Measurements from ENCODE around the gene KRTAP5-10. TPM values are rescaled to one million over a fixed set of nuclear protein-coding genes. Genes with fewer than 3 reads are reported as not detected.
"Not testable (repeated sequence)": the region's sequence is repeated elsewhere in the genome, so short reads cannot be mapped to it uniquely, and the experiment has no call there.

Gene KRTAP5-10
- not detected for total RNA-seq
- not detected for polyA plus RNA-seq (ENCODE audit: insufficient read depth in 1 of 8, insufficient read length in 8 of 8, low replicate concordance in 1 of 8)
- long read RNA-seq, donor 1: 0 reads
- long read RNA-seq, donor 2: 0 reads
- long read RNA-seq, donor 3: 0 reads
- long read RNA-seq, donor 4: 0 reads
- long read RNA-seq, donor 5: 0 reads
- long read RNA-seq, donor 6: 0 reads
- long read RNA-seq, donor 7: 0 reads
- long read RNA-seq, donor 8: 0 reads
- long read RNA-seq, donor 9: 0 reads
- long read RNA-seq, donor 10: 0 reads
- long read RNA-seq, donor 11: 0 reads

- Histone ChIP-seq H3K27me3 (ENCODE audit: control insufficient read depth, insufficient read depth, low read length) (peaks cover 8% of the 10 kb centered on the region), H3K27ac (ENCODE audit: low read length) (no peak within 1 kb of the TSS), H3K4me1 (ENCODE audit: control insufficient read depth, insufficient read depth, low read length) (peaks cover 7% of the 10 kb centered on the region), H3K36me3 (ENCODE audit: control insufficient read depth, insufficient read depth, low read length) (no peaks in the 10 kb centered on the region), H3K4me3 (ENCODE audit: low read length) (no peak within 1 kb of the TSS), H3K9me3 (replicated peaks; ENCODE audit: control insufficient read depth, low read depth, low read length) (no peaks in the 10 kb centered on the region)
- DNase-seq: no peak
- WGBS (ENCODE audit: insufficient coverage): 10% methylated on average over 1 of the region's 5 CpGs
Measured at GRCh38 chr11:71565263-71565662, at the start of gene KRTAP5-10. TSS of gene KRTAP5-10 (plus strand) at chr11:71565563. CDS start at chr11:71565588, 25 bp downstream.

GRCh38 chr11:71518506-71519471 lies 46.6 kb upstream of the KRTAP5-10 start:
- H3K4me1 ChIP-seq (ENCODE audit: control insufficient read depth, insufficient read depth, low read length): peaks cover 11% of the 10 kb centered on the region
- no peaks in the 10 kb centered on the region for H3K9me3 ChIP-seq (replicated peaks; ENCODE audit: control insufficient read depth, low read depth, low read length)
- no peak overlapping the region for H3K4me3 ChIP-seq (ENCODE audit: low read length)
- DNase-seq: no peak
- H3K27me3 ChIP-seq (ENCODE audit: control insufficient read depth, insufficient read depth, low read length): no peaks in the 10 kb centered on the region
- no peak overlapping the region for H3K27ac ChIP-seq (ENCODE audit: low read length)
- 91% methylated on average over 46 of the region's 55 CpGs for WGBS (ENCODE audit: insufficient coverage)
- no peaks in the 10 kb centered on the region for H3K36me3 ChIP-seq (ENCODE audit: control insufficient read depth, insufficient read depth, low read length)

- H3K4me1 ChIP-seq (ENCODE audit: control insufficient read depth, insufficient read depth, low read length): peaks cover 11% of the 10 kb centered on the region
- 61% methylated on average over 9 of the region's 10 CpGs for WGBS (ENCODE audit: insufficient coverage)
- DNase-seq: peak; percentile 23
- no peaks in the 10 kb centered on the region for H3K27me3 ChIP-seq (ENCODE audit: control insufficient read depth, insufficient read depth, low read length)
- H3K36me3 ChIP-seq (ENCODE audit: control insufficient read depth, insufficient read depth, low read length): no peaks in the 10 kb centered on the region
- no peak overlapping the region for H3K4me3 ChIP-seq (ENCODE audit: low read length)
- H3K27ac ChIP-seq (ENCODE audit: low read length): no peak overlapping the region
- H3K9me3 ChIP-seq (replicated peaks; ENCODE audit: control insufficient read depth, low read depth, low read length): no peaks in the 10 kb centered on the region
Measured at GRCh38 chr11:71519546-71519945, 45.8 kb upstream of the KRTAP5-10 start.

- Histone ChIP-seq H3K4me1 (ENCODE audit: control insufficient read depth, insufficient read depth, low read length) (no peaks in the 10 kb centered on the region), H3K4me3 (ENCODE audit: low read length) (no peak overlapping the region), H3K27ac (ENCODE audit: low read length) (no peak overlapping the region), H3K27me3 (ENCODE audit: control insufficient read depth, insufficient read depth, low read length) (no peaks in the 10 kb centered on the region), H3K36me3 (ENCODE audit: control insufficient read depth, insufficient read depth, low read length) (no peaks in the 10 kb centered on the region), H3K9me3 (replicated peaks; ENCODE audit: control insufficient read depth, low read depth, low read length) (no peaks in the 10 kb centered on the region)
- no peak for DNase-seq
- 64% methylated on average over 2 of the region's 3 CpGs for WGBS (ENCODE audit: insufficient coverage)
Measured at GRCh38 chr11:71525188-71525937, 40.0 kb upstream of the KRTAP5-10 start.

- WGBS (ENCODE audit: insufficient coverage): 73% methylated on average over 1 of the region's 2 CpGs
- H3K36me3 ChIP-seq (ENCODE audit: control insufficient read depth, insufficient read depth, low read length): no peaks in the 10 kb centered on the region
- no peak overlapping the region for H3K27ac ChIP-seq (ENCODE audit: low read length)
- H3K27me3 ChIP-seq (ENCODE audit: control insufficient read depth, insufficient read depth, low read length): no peaks in the 10 kb centered on the region
- H3K4me1 ChIP-seq (ENCODE audit: control insufficient read depth, insufficient read depth, low read length): no peaks in the 10 kb centered on the region
- H3K4me3 ChIP-seq (ENCODE audit: low read length): no peak overlapping the region
- no peak for DNase-seq
- no peaks in the 10 kb centered on the region for H3K9me3 ChIP-seq (replicated peaks; ENCODE audit: control insufficient read depth, low read depth, low read length)
Measured at GRCh38 chr11:71525938-71526495, 39.3 kb upstream of the KRTAP5-10 start.

GRCh38 chr11:71526796-71527575 lies 38.4 kb upstream of the KRTAP5-10 start, which contains the start of gene KRTAP5-7:
TSS of gene KRTAP5-7 (plus strand) at chr11:71527267. CDS start at chr11:71527301, 34 bp downstream.
- not testable (repeated sequence) for H3K9me3 ChIP-seq (replicated peaks; ENCODE audit: control insufficient read depth, low read depth, low read length); H3K4me3 ChIP-seq (ENCODE audit: low read length); H3K36me3 ChIP-seq (ENCODE audit: control insufficient read depth, insufficient read depth, low read length); H3K27me3 ChIP-seq (ENCODE audit: control insufficient read depth, insufficient read depth, low read length); H3K27ac ChIP-seq (ENCODE audit: low read length); H3K4me1 ChIP-seq (ENCODE audit: control insufficient read depth, insufficient read depth, low read length); DNase-seq
- 60% methylated on average over 2 of the region's 10 CpGs for WGBS (ENCODE audit: insufficient coverage)

- Histone ChIP-seq H3K27ac (ENCODE audit: low read length) (no peak overlapping the region), H3K36me3 (ENCODE audit: control insufficient read depth, insufficient read depth, low read length) (no peaks in the 10 kb centered on the region), H3K27me3 (ENCODE audit: control insufficient read depth, insufficient read depth, low read length) (no peaks in the 10 kb centered on the region), H3K9me3 (replicated peaks; ENCODE audit: control insufficient read depth, low read depth, low read length) (no peaks in the 10 kb centered on the region), H3K4me3 (ENCODE audit: low read length) (no peak overlapping the region), H3K4me1 (ENCODE audit: control insufficient read depth, insufficient read depth, low read length) (no peaks in the 10 kb centered on the region)
- WGBS (ENCODE audit: insufficient coverage): 81% methylated on average over 5 of the region's 6 CpGs
- peak; percentile 10 for DNase-seq
Measured at GRCh38 chr11:71527576-71528210, 37.7 kb upstream of the KRTAP5-10 start.

GRCh38 chr11:71530602-71531001 lies 34.8 kb upstream of the KRTAP5-10 start:
- DNase-seq: no peak
- 100% methylated on average over 1 of the region's 11 CpGs for WGBS (ENCODE audit: insufficient coverage)
- Histone ChIP-seq H3K4me1 (ENCODE audit: control insufficient read depth, insufficient read depth, low read length) (no peaks in the 10 kb centered on the region), H3K9me3 (replicated peaks; ENCODE audit: control insufficient read depth, low read depth, low read length) (no peaks in the 10 kb centered on the region), H3K27me3 (ENCODE audit: control insufficient read depth, insufficient read depth, low read length) (no peaks in the 10 kb centered on the region), H3K36me3 (ENCODE audit: control insufficient read depth, insufficient read depth, low read length) (no peaks in the 10 kb centered on the region), H3K4me3 (ENCODE audit: low read length) (no peak overlapping the region), H3K27ac (ENCODE audit: low read length) (no peak overlapping the region)
